Heart right ventricle (tissue), 16 donors: ENCODE results near the gene IL4. TPM values are rescaled to one million over a fixed set of nuclear protein-coding genes. Genes with fewer than 3 reads are reported as not detected.

Experiments used
- ATAC-seq, 8 donors: fragments of 200-7000 bp; cut with Tn5 transposase; one replicate each; pipeline ENCODE4 v1.9.1; 2020; ENCODE audit warnings: mild to moderate bottlenecking in 8 of 8, moderate library complexity in 8 of 8, moderate number of reproducible peaks in 1 of 8
- DNase-seq, 2 donors: peaks; one replicate each; pipeline ENCODE4 v3.0.0-alpha.2; 2020
- H3K27ac ChIP-seq, 10 donors: fragments of 200-600 bp; sonication (generic) in 2 of 10; one replicate each; pipeline versions ENCODE4 v1.5.0 to v1.8.0; 2020 to 2022; ENCODE audit warnings: mild to moderate bottlenecking in 3 of 10
- H3K27me3 ChIP-seq, 7 donors: fragments of 200-600 bp; one replicate each; pipeline ENCODE4 v1.8.0; 2021 to 2022; ENCODE audit warnings: mild to moderate bottlenecking in 2 of 7
- H3K36me3 ChIP-seq, 9 donors: fragments of 200-600 bp; sonication (generic) in 1 of 9; one replicate each; pipeline versions ENCODE4 v1.5.0 to v1.8.0; 2020 to 2022; ENCODE audit warnings: mild to moderate bottlenecking in 2 of 9
- H3K4me1 ChIP-seq, 9 donors: fragments of 200-600 bp; sonication (generic) in 1 of 9; one replicate each; pipeline versions ENCODE4 v1.5.0 to v1.8.0; 2020 to 2022; ENCODE audit warnings: mild to moderate bottlenecking in 4 of 9
- H3K4me3 ChIP-seq, 10 donors: fragments of 200-600 bp; sonication (generic) in 2 of 10; one replicate each; pipeline versions ENCODE4 v1.5.0 to v1.8.0; 2020 to 2022; ENCODE audit warnings: mild to moderate bottlenecking in 7 of 10, moderate library complexity in 2 of 10
- H3K9me3 ChIP-seq, 11 donors: fragments of 200-600 bp in 10 of 11; sonication (generic) in 2 of 11; one replicate each; pipeline versions ENCODE4 v1.5.0 to v1.8.0; 2013 to 2022; ENCODE audit warnings: mild to moderate bottlenecking in 2 of 11, control low read depth in 1 of 11, moderate library complexity in 1 of 11
- CTCF ChIP-seq, 9 donors: fragments of 200-600 bp; sonication (generic) in 2 of 9; IDR thresholded peaks; one replicate each; pipeline versions ENCODE4 v1.5.0 to v1.8.0; 2021 to 2022; ENCODE audit warnings: antibody characterized with exemption in 9 of 9, mild to moderate bottlenecking in 5 of 9, moderate library complexity in 1 of 9
- WGBS, 2 donors: extraction: QIAGEN DNeasy Blood & Tissue Kit; methylation state at CpG; one replicate each; pipeline ENCODE4 v1.1.7; 2013; ENCODE audit warnings: inconsistent platforms in 1 of 2; 5-methylcytosine and 5-hydroxymethylcytosine counted together
- intact Hi-C, 10 donors: fragments of 100-400 bp; cut with DNase I; formaldehyde crosslinking; loops; one replicate each; pipeline versions ENCODE4 v1.11.1 to v1.14.2; 2022
- polyA plus RNA-seq, 2 donors: library from polyadenylated mRNA; stranded (reverse); fragments of 200-250 nt; gene quantifications; one replicate each; pipeline ENCODE4 v1.2.3, GENCODE V29; 2013
- total RNA-seq, 10 donors: library from RNA; stranded (reverse); fragmentation: NEBNext Ultra II Directional in 3 of 10; extraction: Animal tissue kit (Norgen Biotek cat#: 25700) in 3 of 10; gene quantifications; one replicate each; pipeline versions ENCODE4 v1.2.1 to v1.2.4, GENCODE V29; 2021 to 2023
- donor health status: Arrhythmogenic right ventricular cardiomyopathy.
- donor health status: ischemic (EF 13 %, LVEDD 7.1; RV severe dilation, severe dysfunction).
- donor health status: healthy with polysubstance abuse.
- donor health status: DM: no; HTN: yes; CAD: no.
- donor health status: DM: no; HTN: no; CAD: no.
- donor health status: ischemic (EF 25% LVEDD 6.9; RV normal size, moderate dysfunction).
- donor health status: ischemic (EF 25% LVEDD 5.7; RV mildly dilated, moderate dysfunction).
- donor health status: healthy.
- donor health status: DM: yes; HTN: yes; CAD: no.
- donor health status: Ischemic cardiomyopathy.
- donor health status: ischemic (EF 35%, LVEDD 5.7; RV mildly dilated, moderate dysfunction).
- donor health status: nonischemic (EF 11% LVEDD 7.7; RV severe dilation, severe dysfunction).
- donor health status: DM: yes; HTN: yes; CAD: no.
- donor health status: PGD.
- donor health status: ischemic (EF 29% LVEDD 5.4; RV normal size, mild dysfunction).
- donor health status: nonischemic (EF 23%, LVEDD 6.1; RV moderate dilation, normal function).

Gene IL4
- total and polyA plus RNA-seq, 12 donors: not detected

GRCh38 chr5:132684922-132685720 lies 11.3 kb downstream of the IL4 start:
- Histone ChIP-seq H3K4me1 (peaks cover 0 to 7% (median 0%) of the 10 kb centered on the region in 9 donors), H3K9me3 (no peaks in the 10 kb centered on the region), H3K4me3 (no peak overlapping the region), H3K27ac (no peak overlapping the region), H3K36me3 (peaks cover 0 to 9% (median 0%) of the 10 kb centered on the region in 9 donors), H3K27me3 (no peaks in the 10 kb centered on the region)
- DNase-seq (no peak), ATAC-seq (no peak)
- intact Hi-C loops: no loop called here
- WGBS, 2 donors: 90 to 93% methylated on average over 12 of the region's 12 CpGs
- TF ChIP-seq CTCF (IDR thresholded peaks at IDR 0.05): no peak

GRCh38 chr5:132686193-132686592 lies 12.4 kb downstream of the IL4 start:
- no peak for TF ChIP-seq CTCF (IDR thresholded peaks at IDR 0.05)
- Histone ChIP-seq H3K36me3 (peaks cover 0 to 9% (median 0%) of the 10 kb centered on the region in 9 donors), H3K27ac (no peak overlapping the region), H3K9me3 (no peaks in the 10 kb centered on the region), H3K27me3 (no peaks in the 10 kb centered on the region), H3K4me3 (no peak overlapping the region), H3K4me1 (peaks cover 0 to 7% (median 0%) of the 10 kb centered on the region in 9 donors)
- ATAC-seq (no peak), DNase-seq (no peak)
- 94 to 99% methylated on average over 3 of the region's 3 CpGs for WGBS, 2 donors
- intact Hi-C loops: no loop called here

- H3K4me1 ChIP-seq: peaks cover 0 to 7% (median 0%) of the 10 kb centered on the region in 9 donors
- peaks cover 0 to 13% (median 0%) of the 10 kb centered on the region in 9 donors for H3K36me3 ChIP-seq
- DNase-seq: no peak
- 90 to 91% methylated on average over 5 of the region's 5 CpGs for WGBS, 2 donors
- no peak overlapping the region for H3K27ac ChIP-seq
- ATAC-seq: no peak
- no peak for TF ChIP-seq CTCF (IDR thresholded peaks at IDR 0.05)
- H3K27me3 ChIP-seq: no peaks in the 10 kb centered on the region
- no peak overlapping the region for H3K4me3 ChIP-seq
- no peaks in the 10 kb centered on the region for H3K9me3 ChIP-seq
- intact Hi-C loops: no loop called here
Measured at GRCh38 chr5:132687995-132688394, 14.2 kb downstream of the IL4 start.

- H3K4me1 ChIP-seq: peaks cover 0 to 7% (median 0%) of the 10 kb centered on the region in 9 donors
- H3K36me3 ChIP-seq: peaks cover 0 to 13% (median 0%) of the 10 kb centered on the region in 9 donors
- DNase-seq: no peak
- no peaks in the 10 kb centered on the region for H3K9me3 ChIP-seq
- no peak for TF ChIP-seq CTCF (IDR thresholded peaks at IDR 0.05)
- intact Hi-C loops: no loop called here
- 64 to 67% methylated on average over 7 of the region's 7 CpGs for WGBS, 2 donors
- H3K4me3 ChIP-seq: no peak overlapping the region
- no peak overlapping the region for H3K27ac ChIP-seq
- ATAC-seq: no peak
- H3K27me3 ChIP-seq: no peaks in the 10 kb centered on the region
Measured at GRCh38 chr5:132688536-132689339, 14.9 kb downstream of the IL4 start.
